ENCODE measurements around the gene EPHA3.

Gene EPHA3

DNA sequence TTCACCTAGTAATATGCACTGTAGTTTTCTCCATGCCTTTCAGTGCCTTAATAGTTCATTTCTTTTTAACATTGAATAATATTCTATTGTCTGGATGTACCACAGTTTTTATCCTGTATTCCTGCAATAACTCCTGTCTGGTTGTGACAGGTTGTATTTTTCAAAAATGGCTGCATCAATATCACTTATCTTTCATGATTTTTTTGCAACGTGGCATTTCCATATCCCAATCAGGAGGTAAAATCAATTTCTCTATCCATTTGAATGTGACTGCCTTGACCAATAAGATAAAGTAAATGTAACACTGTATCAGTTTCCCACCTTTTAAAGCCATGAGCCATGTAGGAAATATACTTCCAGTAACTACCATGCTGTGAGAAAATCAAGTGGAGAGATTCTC, 27.5 kb upstream of the EPHA3 start:
- DNase-seq (ENCODE audit: low read depth) = no peak
- H3K4me3 ChIP-seq (ENCODE audit: control insufficient read depth, low read depth, low read length) = no peak overlapping the region
- TF ChIP-seq, protein P1, sequence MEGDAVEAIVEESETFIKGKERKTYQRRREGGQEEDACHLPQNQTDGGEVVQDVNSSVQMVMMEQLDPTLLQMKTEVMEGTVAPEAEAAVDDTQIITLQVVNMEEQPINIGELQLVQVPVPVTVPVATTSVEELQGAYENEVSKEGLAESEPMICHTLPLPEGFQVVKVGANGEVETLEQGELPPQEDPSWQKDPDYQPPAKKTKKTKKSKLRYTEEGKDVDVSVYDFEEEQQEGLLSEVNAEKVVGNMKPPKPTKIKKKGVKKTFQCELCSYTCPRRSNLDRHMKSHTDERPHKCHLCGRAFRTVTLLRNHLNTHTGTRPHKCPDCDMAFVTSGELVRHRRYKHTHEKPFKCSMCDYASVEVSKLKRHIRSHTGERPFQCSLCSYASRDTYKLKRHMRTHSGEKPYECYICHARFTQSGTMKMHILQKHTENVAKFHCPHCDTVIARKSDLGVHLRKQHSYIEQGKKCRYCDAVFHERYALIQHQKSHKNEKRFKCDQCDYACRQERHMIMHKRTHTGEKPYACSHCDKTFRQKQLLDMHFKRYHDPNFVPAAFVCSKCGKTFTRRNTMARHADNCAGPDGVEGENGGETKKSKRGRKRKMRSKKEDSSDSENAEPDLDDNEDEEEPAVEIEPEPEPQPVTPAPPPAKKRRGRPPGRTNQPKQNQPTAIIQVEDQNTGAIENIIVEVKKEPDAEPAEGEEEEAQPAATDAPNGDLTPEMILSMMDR (IDR thresholded peaks at IDR 0.05; ENCODE audit: control insufficient read depth, insufficient read depth, low read depth, low read length, missing control alignments) = no peak

DNA sequence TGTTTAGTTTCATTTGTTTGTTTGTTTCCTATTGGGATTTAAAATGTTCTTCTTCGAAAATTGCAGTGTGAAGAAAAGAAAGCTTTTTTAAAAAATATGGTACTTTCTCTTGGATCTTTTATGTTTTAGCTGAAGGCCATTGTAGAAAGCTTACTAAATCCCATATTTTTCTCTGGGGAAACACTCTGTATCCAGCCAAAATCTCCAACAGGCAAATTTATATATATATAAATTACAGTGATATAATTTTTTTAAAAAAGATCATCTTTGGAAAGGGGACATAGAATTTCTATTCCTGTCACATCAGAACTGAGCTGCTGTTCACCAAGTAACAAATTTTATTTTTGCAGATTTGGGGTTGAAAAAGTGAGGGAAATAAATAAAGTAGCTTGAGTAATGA, 19.6 kb upstream of the EPHA3 start:
- no peak for DNase-seq (ENCODE audit: low read depth)
- TF ChIP-seq, protein P1 (IDR thresholded peaks at IDR 0.05; ENCODE audit: control insufficient read depth, insufficient read depth, low read depth, low read length, missing control alignments) = no peak
- H3K4me3 ChIP-seq (ENCODE audit: control insufficient read depth, low read depth, low read length) = no peak overlapping the region

DNA sequence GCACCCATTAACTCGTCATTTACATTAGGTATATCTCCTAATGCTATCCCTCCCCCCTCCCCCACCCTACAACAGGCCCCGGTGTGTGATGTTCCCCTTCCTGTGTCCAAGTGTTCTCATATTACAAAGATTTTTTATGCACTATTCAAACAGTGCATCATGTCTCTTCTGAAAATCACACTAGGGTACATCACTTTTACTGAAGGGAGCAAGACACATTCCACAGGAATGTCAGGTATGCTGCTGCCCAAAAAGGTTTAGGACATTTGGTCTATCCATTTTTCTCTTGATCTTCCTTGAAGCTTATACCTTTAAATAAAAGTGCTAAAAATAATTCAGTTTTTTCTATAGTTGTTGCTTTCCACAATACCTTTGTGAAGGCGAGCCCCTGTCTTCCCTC, 9.2 kb upstream of the EPHA3 start:
- no peak overlapping the region for H3K4me3 ChIP-seq (ENCODE audit: control insufficient read depth, low read depth, low read length)
- TF ChIP-seq, protein P1 (IDR thresholded peaks at IDR 0.05; ENCODE audit: control insufficient read depth, insufficient read depth, low read depth, low read length, missing control alignments) = no peak
- no peak for DNase-seq (ENCODE audit: low read depth)

DNA sequence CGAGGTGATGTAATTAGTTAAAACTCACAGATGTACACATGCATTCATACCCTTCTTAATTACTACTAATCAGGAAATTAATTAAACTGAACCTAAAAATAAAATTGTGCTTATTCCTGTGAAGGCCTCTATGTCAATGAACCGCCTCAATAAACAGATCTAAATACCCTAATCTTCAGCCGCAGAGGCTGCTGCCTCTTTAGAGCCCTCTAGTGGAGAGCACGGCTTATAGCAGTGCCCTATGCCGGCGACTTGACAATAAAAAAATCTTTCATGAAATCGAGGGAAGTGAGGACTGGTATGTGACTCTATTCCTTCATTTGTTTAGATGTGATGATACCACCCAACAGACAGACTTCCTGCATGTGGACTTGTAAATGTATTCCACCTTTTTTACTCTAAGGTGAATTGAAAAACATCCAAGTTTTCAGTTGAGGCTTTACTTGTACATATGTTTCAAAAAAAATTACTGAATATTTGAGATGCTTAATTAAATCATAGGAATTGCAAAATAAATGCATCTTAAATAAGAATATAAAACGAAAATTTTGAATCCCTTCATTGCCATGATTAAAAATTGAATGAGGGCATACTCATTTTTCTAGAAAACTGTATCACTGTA, 8.3 kb upstream of the EPHA3 start:
- peak; percentile 23 for DNase-seq (ENCODE audit: low read depth)
- no peak overlapping the region for H3K4me3 ChIP-seq (ENCODE audit: control insufficient read depth, low read depth, low read length)
- TF ChIP-seq, protein P1 (IDR thresholded peaks at IDR 0.05; ENCODE audit: control insufficient read depth, insufficient read depth, low read depth, low read length, missing control alignments) = peak; percentile 96

DNA sequence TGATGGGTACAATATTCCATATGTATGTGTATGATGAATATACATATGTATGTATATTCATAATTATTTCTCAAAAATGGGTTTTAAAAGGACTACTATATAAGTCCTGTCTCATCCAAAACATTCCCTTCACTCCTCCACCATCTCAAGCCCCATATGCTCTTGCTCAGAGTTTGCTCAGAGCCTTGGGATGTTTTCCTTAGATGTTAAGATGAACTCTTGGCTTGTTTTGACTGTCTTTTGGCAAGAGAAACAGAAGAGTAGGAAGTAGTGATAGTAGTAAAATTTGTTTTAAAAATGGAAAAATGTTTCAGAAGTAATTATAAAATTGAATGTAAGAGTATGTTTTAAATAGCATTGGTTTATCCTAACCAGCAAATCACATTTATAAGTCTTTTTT, 6.2 kb upstream of the EPHA3 start:
- no peak for DNase-seq (ENCODE audit: low read depth)
- TF ChIP-seq, protein P1 (IDR thresholded peaks at IDR 0.05; ENCODE audit: control insufficient read depth, insufficient read depth, low read depth, low read length, missing control alignments) = no peak

DNA sequence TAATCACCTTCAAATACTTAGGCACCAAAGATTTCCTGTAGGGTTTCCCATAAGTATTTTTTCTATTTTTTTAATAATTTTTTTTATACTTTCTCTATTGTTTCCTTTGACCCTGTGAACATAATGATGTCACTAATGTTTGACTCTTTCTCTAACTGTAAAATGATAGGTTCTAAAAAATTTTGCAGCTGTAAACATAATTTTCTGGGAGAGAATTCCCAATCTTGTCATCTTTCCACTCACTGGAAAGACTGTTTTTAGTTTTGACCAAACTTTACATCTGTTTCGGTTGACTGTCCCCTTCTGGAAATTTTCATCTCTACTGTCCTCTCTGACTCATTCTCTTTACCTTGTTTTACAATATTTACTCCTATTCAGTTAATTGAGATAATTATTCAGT, 5.5 kb upstream of the EPHA3 start:
- no peak overlapping the region for H3K4me3 ChIP-seq (ENCODE audit: control insufficient read depth, low read depth, low read length)
- no peak for DNase-seq (ENCODE audit: low read depth)
- TF ChIP-seq, protein P1 (IDR thresholded peaks at IDR 0.05; ENCODE audit: control insufficient read depth, insufficient read depth, low read depth, low read length, missing control alignments) = no peak

More for the DNA sequence above, 6.2 kb upstream of the EPHA3 start:
- no peak overlapping the region for H3K4me3 ChIP-seq (ENCODE audit: control insufficient read depth, low read depth, low read length)
